ENCODE results near the gene PDE6A. TPM values are rescaled to one million over a fixed set of nuclear protein-coding genes. Genes with fewer than 3 reads are reported as not detected.
"Not testable (repeated sequence)": the region's sequence is repeated elsewhere in the genome, so short reads cannot be mapped to it uniquely, and the experiment has no call there.

Gene PDE6A
- total and polyA plus RNA-seq, 8 donors: 0.14 to 0.24 (median 0.18) TPM; not detected in 2

- H3K36me3 ChIP-seq: no peaks in the 10 kb centered on the region
- H3K9me3 ChIP-seq: no peaks in the 10 kb centered on the region
- no peak overlapping the region for H3K4me3 ChIP-seq
- H3K27ac ChIP-seq: no peak overlapping the region
- intact Hi-C loops (cut with DNase I): no loop called here
- DNase-seq (no peak), ATAC-seq (no peak)
- H3K4me1 ChIP-seq: no peaks in the 10 kb centered on the region
- TF ChIP-seq CTCF (IDR thresholded peaks at IDR 0.05): no peak
- H3K27me3 ChIP-seq: no peaks in the 10 kb centered on the region
These were observed 62.7 kb downstream of the PDE6A start for GRCh38 chr5:149881874-149882273.

- Histone ChIP-seq H3K36me3 (no peaks in the 10 kb centered on the region), H3K4me3 (no peak overlapping the region), H3K9me3 (no peaks in the 10 kb centered on the region), H3K27me3 (no peaks in the 10 kb centered on the region), H3K27ac (no peak overlapping the region), H3K4me1 (no peaks in the 10 kb centered on the region)
- no peak for TF ChIP-seq CTCF (IDR thresholded peaks at IDR 0.05)
- intact Hi-C loops (cut with DNase I): no loop called here
- DNase-seq: no peak
- ATAC-seq: no peak
These were observed 63.4 kb downstream of the PDE6A start for GRCh38 chr5:149881069-149881622.

DNA sequence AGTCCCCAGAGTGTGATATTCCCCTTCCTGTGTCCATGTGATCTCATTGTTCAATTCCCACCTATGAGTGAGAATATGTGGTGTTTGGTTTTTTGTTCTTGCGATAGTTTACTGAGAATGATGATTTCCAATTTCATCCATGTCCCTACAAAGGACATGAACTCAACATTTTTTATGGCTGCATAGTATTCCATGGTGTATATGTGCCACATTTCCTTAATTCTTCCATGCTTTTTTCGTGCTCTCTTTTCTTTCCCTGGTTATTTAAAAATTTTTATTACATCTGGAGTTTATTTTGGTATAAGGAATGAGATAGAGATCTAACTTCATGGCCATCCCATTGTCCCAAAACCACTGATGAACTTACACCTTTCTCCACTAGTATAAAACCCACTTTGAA, 65.0 kb downstream of the PDE6A start:
- ATAC-seq; DNase-seq; H3K4me3 ChIP-seq; H3K9me3 ChIP-seq; H3K36me3 ChIP-seq; H3K27ac ChIP-seq; H3K4me1 ChIP-seq; intact Hi-C loops (cut with DNase I); H3K27me3 ChIP-seq: not testable (repeated sequence)

GRCh38 chr5:149878371-149878770, 66.2 kb downstream of the PDE6A start:
- Histone ChIP-seq H3K27ac (no peak overlapping the region), H3K4me1 (no peaks in the 10 kb centered on the region), H3K36me3 (no peaks in the 10 kb centered on the region), H3K9me3 (no peaks in the 10 kb centered on the region), H3K4me3 (no peak overlapping the region), H3K27me3 (no peaks in the 10 kb centered on the region)
- peak; percentile 33 for ATAC-seq
- intact Hi-C loops (cut with DNase I): no loop called here
- DNase-seq: no peak
- no peak for TF ChIP-seq CTCF (IDR thresholded peaks at IDR 0.05)

GRCh38 chr5:149873896-149874295, 70.7 kb downstream of the PDE6A start:
- no peak overlapping the region for H3K4me3 ChIP-seq
- H3K4me1 ChIP-seq: peaks cover 0 to 7% of the 10 kb centered on the region in 2 donors
- DNase-seq (no peak), ATAC-seq (no peak)
- TF ChIP-seq CTCF (IDR thresholded peaks at IDR 0.05): no peak
- H3K9me3 ChIP-seq: no peaks in the 10 kb centered on the region
- peak overlapping the region in 1 of 2 donors; percentile 38 for H3K27ac ChIP-seq
- H3K27me3 ChIP-seq: no peaks in the 10 kb centered on the region
- no peaks in the 10 kb centered on the region for H3K36me3 ChIP-seq
- intact Hi-C loops (cut with DNase I): no loop called here
